Stimulated activated naive CD8-positive, alpha-beta T cell treated with anti-CD3 and anti-CD28 coated beads, Interleukin-15, Interleukin-2, amounts not matched to agents 100 ng/mL and 50 ng/mL, for 24 hours (primary cell): ENCODE data around the gene ZNF655.
A peak's percentile ranks its signal among the peaks of the same experiment; 100 is the strongest.
"Not testable (repeated sequence)": the region's sequence is repeated elsewhere in the genome, so short reads cannot be mapped to it uniquely, and the experiment has no call there.

Source experiments
- H3K27ac Mint-ChIP-seq: one replicate; pipeline ENCODE4 v1.8.0; 2021; ENCODE audit warnings: mild to moderate bottlenecking, mixed read lengths
- H3K27me3 Mint-ChIP-seq: one replicate; pipeline ENCODE4 v1.8.0; 2021; ENCODE audit warnings: mixed read lengths
- H3K36me3 Mint-ChIP-seq: one replicate; pipeline ENCODE4 v1.8.0; 2021; ENCODE audit warnings: low read depth, mixed read lengths
- H3K4me1 Mint-ChIP-seq: one replicate; pipeline ENCODE4 v1.8.0; 2021; ENCODE audit warnings: low read depth, mixed read lengths
- H3K4me3 Mint-ChIP-seq: one replicate; pipeline ENCODE4 v1.8.0; 2021; ENCODE audit warnings: mild to moderate bottlenecking, mixed read lengths
- H3K9me3 Mint-ChIP-seq: one replicate; pipeline ENCODE4 v1.8.0; 2021; ENCODE audit warnings: mixed read lengths

The ZNF655 gene

DNA sequence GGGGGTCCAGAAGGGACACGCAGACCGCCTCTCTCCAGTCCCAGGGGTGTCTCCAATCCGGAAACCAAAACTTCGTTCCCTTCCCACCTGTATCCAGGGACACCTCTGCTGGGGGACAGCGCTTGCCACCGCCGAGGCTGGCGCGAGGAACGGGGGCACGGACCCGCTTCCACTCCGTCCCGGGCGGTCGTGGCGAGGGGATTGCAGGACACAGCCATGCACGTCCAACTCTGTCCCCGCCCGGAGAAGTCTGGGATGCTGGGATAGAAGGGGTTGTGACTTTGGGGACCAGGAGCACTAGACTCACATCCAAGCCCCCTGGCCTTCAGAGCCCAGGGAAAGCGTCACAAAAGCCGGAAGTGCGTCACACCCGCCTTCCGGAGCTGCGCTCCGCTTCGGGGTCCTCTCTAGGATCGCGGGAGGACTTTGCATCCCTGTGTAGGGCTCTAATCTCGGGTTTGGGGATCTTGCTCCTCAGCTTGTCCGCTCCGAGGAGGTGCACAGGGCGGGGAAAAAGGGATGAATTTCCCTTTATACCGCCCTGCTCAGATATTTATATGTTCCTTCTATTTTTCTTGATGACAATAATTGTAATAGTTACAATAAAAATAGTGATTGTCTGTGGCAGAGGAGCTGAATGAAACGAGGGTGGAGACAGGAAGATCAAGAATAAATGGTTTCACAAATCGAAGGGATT is 6.5 kb upstream of the ZNF655 start, which contains the start of gene FAM200A:
Gene FAM200A, minus strand, starts transcription at position 348 of the 697 bp plus-strand sequence. CDS start 3,707 bp downstream, outside the sequence.
- H3K27me3 Mint-ChIP-seq, result no peaks in the 10 kb centered on the region
- peak within 1 kb of the TSS; percentile 78 for H3K27ac Mint-ChIP-seq
- peaks cover 4% of the 10 kb centered on the region for H3K9me3 Mint-ChIP-seq
- peaks cover 45% of the 10 kb centered on the region for H3K36me3 Mint-ChIP-seq
- peaks cover 28% of the 10 kb centered on the region for H3K4me1 Mint-ChIP-seq
- H3K4me3 Mint-ChIP-seq, result peak within 1 kb of the TSS; percentile 89

DNA sequence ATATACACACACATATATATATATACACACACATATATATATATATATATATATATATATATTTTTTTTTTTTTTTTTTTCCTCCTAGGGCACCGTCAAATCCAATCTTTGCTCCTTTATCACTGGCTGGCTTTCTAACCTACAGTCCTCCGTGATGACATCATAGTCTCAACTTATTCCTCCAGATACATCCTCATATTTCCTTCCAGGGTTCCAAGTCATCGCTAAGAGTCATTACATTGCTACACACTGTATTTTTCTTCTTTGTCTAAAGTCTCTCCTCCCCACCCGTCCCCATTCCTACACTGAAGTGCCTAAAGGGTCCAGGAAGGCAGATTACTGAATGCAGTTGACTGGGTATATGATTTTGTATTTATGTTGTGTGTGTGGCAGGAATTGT is 5.4 kb upstream of the ZNF655 start:
- Mint-ChIP-seq H3K27ac (no peak overlapping the region), H3K27me3 (no peaks in the 10 kb centered on the region), H3K36me3 (peaks cover 39% of the 10 kb centered on the region), H3K9me3 (peaks cover 3% of the 10 kb centered on the region), H3K4me1 (peaks cover 35% of the 10 kb centered on the region), H3K4me3 (no peak overlapping the region)

DNA sequence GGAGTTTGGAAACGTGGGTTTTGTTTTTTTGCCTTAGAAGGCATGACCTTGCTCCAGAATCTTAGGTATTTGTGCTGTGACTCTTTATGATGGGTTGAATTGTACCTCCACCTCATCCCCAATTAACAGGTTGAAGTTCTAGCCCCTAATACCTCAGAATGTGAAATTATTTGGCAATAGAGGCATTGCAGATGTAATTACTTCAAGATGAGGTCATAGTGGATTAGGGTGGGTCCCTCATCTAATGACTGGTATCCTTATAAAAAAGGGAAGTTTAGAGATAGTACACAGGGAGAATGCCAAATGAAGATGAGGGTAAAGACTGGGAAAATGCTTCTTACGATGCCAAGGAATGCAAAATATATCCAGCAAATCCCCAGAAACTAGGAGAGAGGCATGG is 3.5 kb upstream of the ZNF655 start:
- Mint-ChIP-seq H3K9me3 (no peaks in the 10 kb centered on the region), H3K4me3 (no peak overlapping the region), H3K4me1 (peaks cover 35% of the 10 kb centered on the region), H3K27ac (peak overlapping the region; percentile 34), H3K27me3 (no peaks in the 10 kb centered on the region), H3K36me3 (peaks cover 31% of the 10 kb centered on the region)

DNA sequence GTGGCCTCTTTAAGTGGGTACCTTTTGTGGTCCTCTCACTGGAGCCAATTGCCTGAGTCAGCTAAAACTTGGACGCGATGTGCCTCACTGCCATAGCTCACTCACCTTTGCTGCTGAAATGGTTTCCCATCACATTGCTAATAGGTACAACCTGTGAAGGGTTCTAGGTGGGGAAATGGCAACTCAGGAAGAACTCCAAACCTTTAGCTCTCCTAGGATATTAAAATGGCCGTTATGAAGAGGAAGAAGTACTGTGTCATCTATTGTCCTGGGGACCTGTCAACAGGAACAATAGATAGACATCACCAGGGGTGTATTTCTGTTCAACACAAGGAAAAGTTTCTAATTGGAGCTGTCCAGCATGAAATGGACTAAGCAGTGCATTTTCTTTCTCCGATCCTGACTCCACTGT is 1.2 kb upstream of the ZNF655 start:
- H3K9me3 Mint-ChIP-seq, result no peaks in the 10 kb centered on the region
- peak overlapping the region; percentile 97 for H3K27ac Mint-ChIP-seq
- H3K27me3 Mint-ChIP-seq, result no peaks in the 10 kb centered on the region
- H3K4me3 Mint-ChIP-seq, result peak overlapping the region; percentile 92
- peaks cover 54% of the 10 kb centered on the region for H3K36me3 Mint-ChIP-seq
- H3K4me1 Mint-ChIP-seq, result peaks cover 43% of the 10 kb centered on the region

- peaks cover 61% of the 10 kb centered on the region for H3K36me3 Mint-ChIP-seq
- H3K9me3 Mint-ChIP-seq, result no peaks in the 10 kb centered on the region
- peak overlapping the region; percentile 97 for H3K27ac Mint-ChIP-seq
- H3K4me1 Mint-ChIP-seq, result peaks cover 45% of the 10 kb centered on the region
- no peaks in the 10 kb centered on the region for H3K27me3 Mint-ChIP-seq
- H3K4me3 Mint-ChIP-seq, result peak overlapping the region; percentile 92
These were observed 519 bp upstream of the ZNF655 start for GRCh38 chr7:99557940-99558305.

- H3K9me3 Mint-ChIP-seq, result no peaks in the 10 kb centered on the region
- H3K4me1 Mint-ChIP-seq, result peaks cover 54% of the 10 kb centered on the region
- H3K36me3 Mint-ChIP-seq, result peaks cover 59% of the 10 kb centered on the region
- no peaks in the 10 kb centered on the region for H3K27me3 Mint-ChIP-seq
- peak overlapping the region; percentile 92 for H3K4me3 Mint-ChIP-seq
- peak overlapping the region; percentile 97 for H3K27ac Mint-ChIP-seq
These were observed 903 bp downstream of the ZNF655 start for GRCh38 chr7:99559175-99559915.

DNA sequence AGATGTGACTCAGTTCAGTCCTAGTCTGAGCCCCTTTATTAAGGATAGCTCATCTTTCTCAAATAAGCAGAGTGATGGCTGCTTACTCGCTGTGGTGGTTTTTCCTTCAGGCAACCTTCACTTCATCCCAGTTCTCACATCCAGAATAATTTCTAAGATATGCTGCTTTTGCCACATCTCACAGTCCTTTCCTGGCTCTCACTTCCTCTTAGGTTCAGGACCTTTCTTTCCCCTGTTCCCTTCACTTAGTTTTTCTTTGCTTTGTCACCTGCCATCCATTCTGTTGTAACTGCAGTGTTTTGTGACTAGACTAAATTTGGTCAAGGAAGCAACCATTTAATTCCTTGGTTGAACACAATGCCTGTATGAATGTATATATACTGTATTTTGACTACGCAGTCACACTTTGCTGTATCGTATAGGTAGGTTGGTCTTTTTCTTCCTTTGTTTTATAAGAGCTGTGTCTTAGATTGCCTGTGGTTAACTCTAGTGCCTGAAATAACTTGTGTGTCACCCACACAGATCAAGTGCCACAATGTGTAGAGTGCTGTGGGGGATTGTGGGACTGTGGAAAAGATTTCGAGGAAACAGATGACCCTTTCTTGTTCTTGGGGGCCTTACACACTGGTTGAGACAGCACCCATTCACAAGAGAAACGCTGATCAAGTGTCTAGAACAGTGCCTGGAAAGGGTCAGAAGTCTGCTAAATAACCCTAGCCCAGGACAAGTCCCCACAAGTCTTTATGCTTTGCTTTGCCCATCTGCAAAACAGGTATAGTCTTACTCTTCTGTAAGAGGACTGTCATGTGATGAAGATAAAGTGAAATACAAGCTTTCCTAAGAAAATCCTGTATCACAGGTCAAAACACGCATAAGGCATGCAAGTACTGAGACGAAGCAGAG is 2.6 kb downstream of the ZNF655 start:
- no peaks in the 10 kb centered on the region for H3K9me3 Mint-ChIP-seq
- peaks cover 61% of the 10 kb centered on the region for H3K4me1 Mint-ChIP-seq
- peak overlapping the region; percentile 92 for H3K4me3 Mint-ChIP-seq
- peak overlapping the region; percentile 89 for H3K27ac Mint-ChIP-seq
- peaks cover 64% of the 10 kb centered on the region for H3K36me3 Mint-ChIP-seq
- no peaks in the 10 kb centered on the region for H3K27me3 Mint-ChIP-seq

- Mint-ChIP-seq H3K36me3 (peaks cover 62% of the 10 kb centered on the region), H3K9me3 (no peaks in the 10 kb centered on the region), H3K27ac (peak overlapping the region; percentile 83), H3K4me3 (no peak overlapping the region), H3K27me3 (no peaks in the 10 kb centered on the region), H3K4me1 (peaks cover 58% of the 10 kb centered on the region)
These were observed 3.3 kb downstream of the ZNF655 start for GRCh38 chr7:99561737-99562051.

- Mint-ChIP-seq H3K27ac (peak overlapping the region; percentile 83), H3K27me3 (no peaks in the 10 kb centered on the region), H3K9me3 (no peaks in the 10 kb centered on the region), H3K36me3 (peaks cover 60% of the 10 kb centered on the region), H3K4me1 (peaks cover 53% of the 10 kb centered on the region), H3K4me3 (peak overlapping the region; percentile 26)
These were observed 3.8 kb downstream of the ZNF655 start for GRCh38 chr7:99562114-99562784.

DNA sequence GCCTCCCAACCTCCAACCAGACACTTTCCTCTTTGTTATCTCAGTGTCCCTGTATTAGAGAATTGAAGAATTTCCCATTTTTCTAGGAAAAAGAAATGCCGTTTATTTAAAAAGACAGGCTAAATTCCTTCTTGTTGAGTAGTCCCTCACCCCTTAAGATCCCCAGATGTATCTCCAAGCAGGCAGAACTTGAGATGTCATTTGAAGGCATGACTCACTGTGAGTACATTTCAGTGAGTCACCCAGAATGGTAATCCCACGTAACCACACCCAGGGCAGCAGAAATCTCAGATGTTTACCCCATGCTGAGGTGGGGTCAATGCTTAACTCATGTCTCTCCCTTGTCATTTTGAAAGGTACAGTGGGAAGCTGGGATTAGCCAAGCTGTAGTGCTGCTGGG is 4.4 kb downstream of the ZNF655 start:
- H3K27me3 Mint-ChIP-seq, result no peaks in the 10 kb centered on the region
- H3K9me3 Mint-ChIP-seq, result no peaks in the 10 kb centered on the region
- peaks cover 57% of the 10 kb centered on the region for H3K36me3 Mint-ChIP-seq
- H3K4me1 Mint-ChIP-seq, result peaks cover 49% of the 10 kb centered on the region
- peak overlapping the region; percentile 83 for H3K27ac Mint-ChIP-seq
- H3K4me3 Mint-ChIP-seq, result peak overlapping the region; percentile 26

DNA sequence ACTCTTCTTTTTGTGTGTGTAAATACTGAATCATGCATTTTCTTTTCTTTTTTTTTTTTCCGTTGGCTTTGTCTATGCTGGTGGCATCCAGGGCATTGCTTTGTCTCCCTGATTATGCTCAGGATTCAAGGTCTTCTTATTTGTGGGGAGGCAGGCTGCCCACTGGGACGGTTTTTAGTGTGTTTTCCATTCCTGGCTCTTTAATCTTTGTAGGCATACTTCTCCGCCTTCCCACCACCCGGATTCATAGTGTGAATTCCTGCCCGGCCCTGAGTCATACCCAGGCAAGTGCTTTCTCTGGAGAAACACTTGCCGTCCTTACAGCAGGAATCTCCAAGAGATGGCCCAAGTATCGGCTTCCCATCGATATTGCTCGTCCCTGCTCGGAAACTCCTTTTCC is 5.2 kb downstream of the ZNF655 start:
- H3K4me1 Mint-ChIP-seq, result peaks cover 49% of the 10 kb centered on the region
- H3K9me3 Mint-ChIP-seq, result no peaks in the 10 kb centered on the region
- peaks cover 58% of the 10 kb centered on the region for H3K36me3 Mint-ChIP-seq
- H3K27ac Mint-ChIP-seq, result peak overlapping the region; percentile 79
- no peaks in the 10 kb centered on the region for H3K27me3 Mint-ChIP-seq
- no peak overlapping the region for H3K4me3 Mint-ChIP-seq

DNA sequence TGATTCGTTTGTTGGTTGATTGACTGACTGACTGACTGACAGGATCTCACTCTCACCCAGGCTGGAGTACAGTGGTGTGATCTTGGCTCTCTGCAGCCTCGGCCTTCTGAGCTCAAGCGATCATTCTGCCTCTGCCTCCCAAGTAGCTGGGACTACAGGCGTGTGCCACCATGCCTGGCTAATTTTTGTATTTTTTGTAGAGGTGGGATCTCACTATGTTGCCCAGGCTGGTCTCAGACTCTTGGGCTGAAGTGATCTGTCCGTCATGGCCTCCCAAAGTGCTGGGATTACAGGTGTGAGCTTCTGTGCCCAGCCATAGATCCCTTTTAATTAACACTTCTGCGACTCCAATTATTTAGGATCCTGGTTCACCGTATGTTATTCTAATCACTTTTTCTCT is 10.3 kb downstream of the ZNF655 start:
- not testable (repeated sequence) for H3K27ac Mint-ChIP-seq, H3K27me3 Mint-ChIP-seq, H3K4me3 Mint-ChIP-seq, H3K9me3 Mint-ChIP-seq
- Mint-ChIP-seq H3K36me3 (peaks cover 66% of the 10 kb centered on the region), H3K4me1 (peaks cover 14% of the 10 kb centered on the region)

GRCh38 chr7:99571768-99572167 is 13.3 kb downstream of the ZNF655 start:
- Mint-ChIP-seq H3K27me3 (no peaks in the 10 kb centered on the region), H3K9me3 (no peaks in the 10 kb centered on the region), H3K36me3 (peaks cover 48% of the 10 kb centered on the region), H3K27ac (no peak overlapping the region), H3K4me1 (no peaks in the 10 kb centered on the region), H3K4me3 (no peak overlapping the region)

- no peak overlapping the region for H3K27ac Mint-ChIP-seq
- no peaks in the 10 kb centered on the region for H3K9me3 Mint-ChIP-seq
- no peaks in the 10 kb centered on the region for H3K4me1 Mint-ChIP-seq
- no peak overlapping the region for H3K4me3 Mint-ChIP-seq
- H3K36me3 Mint-ChIP-seq, result peaks cover 48% of the 10 kb centered on the region
- H3K27me3 Mint-ChIP-seq, result no peaks in the 10 kb centered on the region
These were observed 14.8 kb downstream of the ZNF655 start for GRCh38 chr7:99573257-99573656.
